DOHH2 (cell line): ENCODE data around the gene TEX35.

Experiments used
- EZH2phosphoT487 ChIP-seq: fragments of 200-600 bp; sonication (generic); IDR thresholded peaks from 2 replicates; pipeline ENCODE4 v1.6.1; 2017; ENCODE audit warnings: borderline replicate concordance, mild to moderate bottlenecking, antibody characterized with exemption, low read length, moderate library complexity, mixed read lengths
- TF ChIP-seq, protein P1 (sequence below): fragments of 200-600 bp; sonication (generic); IDR thresholded peaks from one replicate; pipeline ENCODE4 v1.5.1; 2014; ENCODE audit warnings: antibody characterized with exemption, mild to moderate bottlenecking, low read depth, low read length; ENCODE audit not compliant: poor library complexity, severe bottlenecking

DNA sequence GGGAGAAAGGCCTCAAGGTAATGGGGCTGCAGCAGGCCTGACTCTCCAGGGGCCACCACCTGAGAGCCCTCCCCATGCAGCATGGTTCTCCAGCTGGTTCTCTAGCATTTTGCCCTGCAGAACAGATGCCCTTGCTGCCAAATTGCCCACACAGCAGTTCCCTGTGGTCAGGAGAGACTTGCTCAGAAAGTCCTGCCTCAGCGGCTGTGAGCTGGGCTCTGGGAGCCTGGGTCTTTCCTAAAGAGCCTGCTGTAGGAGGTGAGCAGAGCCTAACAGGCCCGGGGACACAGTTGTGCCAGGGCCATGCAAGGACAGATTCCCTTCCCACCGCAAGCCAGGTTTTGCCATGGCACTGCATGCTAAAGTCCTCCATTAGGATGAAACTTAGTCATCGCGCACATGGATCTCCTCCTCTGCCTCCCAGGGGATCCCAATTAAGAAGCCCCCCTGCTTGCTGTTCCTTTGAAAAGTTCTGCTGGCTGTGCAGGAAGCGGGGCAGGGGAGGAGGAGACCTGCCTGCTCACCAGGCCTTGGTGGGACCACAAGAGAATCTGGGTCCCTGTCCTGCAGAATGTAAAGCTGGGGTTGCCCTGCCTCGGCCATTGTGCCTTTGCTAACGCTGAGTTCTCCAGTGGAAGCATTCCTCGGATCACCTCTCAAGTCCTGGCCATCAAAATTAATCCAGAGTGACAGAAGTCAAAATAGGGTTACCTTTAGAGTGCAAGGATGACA lies 21.4 kb downstream of the TEX35 start:
- TF ChIP-seq, protein P1, sequence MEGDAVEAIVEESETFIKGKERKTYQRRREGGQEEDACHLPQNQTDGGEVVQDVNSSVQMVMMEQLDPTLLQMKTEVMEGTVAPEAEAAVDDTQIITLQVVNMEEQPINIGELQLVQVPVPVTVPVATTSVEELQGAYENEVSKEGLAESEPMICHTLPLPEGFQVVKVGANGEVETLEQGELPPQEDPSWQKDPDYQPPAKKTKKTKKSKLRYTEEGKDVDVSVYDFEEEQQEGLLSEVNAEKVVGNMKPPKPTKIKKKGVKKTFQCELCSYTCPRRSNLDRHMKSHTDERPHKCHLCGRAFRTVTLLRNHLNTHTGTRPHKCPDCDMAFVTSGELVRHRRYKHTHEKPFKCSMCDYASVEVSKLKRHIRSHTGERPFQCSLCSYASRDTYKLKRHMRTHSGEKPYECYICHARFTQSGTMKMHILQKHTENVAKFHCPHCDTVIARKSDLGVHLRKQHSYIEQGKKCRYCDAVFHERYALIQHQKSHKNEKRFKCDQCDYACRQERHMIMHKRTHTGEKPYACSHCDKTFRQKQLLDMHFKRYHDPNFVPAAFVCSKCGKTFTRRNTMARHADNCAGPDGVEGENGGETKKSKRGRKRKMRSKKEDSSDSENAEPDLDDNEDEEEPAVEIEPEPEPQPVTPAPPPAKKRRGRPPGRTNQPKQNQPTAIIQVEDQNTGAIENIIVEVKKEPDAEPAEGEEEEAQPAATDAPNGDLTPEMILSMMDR = no peak
- TF ChIP-seq EZH2phosphoT487 = no peak
